GM23338 (cell line): ENCODE measurements around the gene USP37. TPM values are rescaled to one million over a fixed set of nuclear protein-coding genes. Genes with fewer than 3 reads are reported as not detected.

ENCODE experiments used
- ATAC-seq: fragments of 200-7000 bp; cut with Tn5 transposase; 3 replicates; pipeline ENCODE4 v1.9.1; 2020
- DNase-seq: peaks from one replicate; pipeline ENCODE4 v3.0.0-alpha.2; 2015; ENCODE audit warnings: low spot score
- H2AFZ ChIP-seq: fragments of 200-600 bp; sonication (generic); 2 replicates; pipeline ENCODE4 v1.8.0; 2016; ENCODE audit warnings: antibody characterized with exemption, mild to moderate bottlenecking, moderate library complexity
- H3F3A ChIP-seq: fragments of 200-600 bp; sonication (generic); replicated peaks from 2 replicates; pipeline ENCODE4 v1.8.0; 2017; ENCODE audit warnings: antibody characterized with exemption, mixed run types, low read depth
- H3K27ac ChIP-seq: fragments of 200-600 bp; sonication (generic); 2 replicates; pipeline ENCODE4 v1.6.1; 2016; ENCODE audit warnings: low read depth
- H3K27me3 ChIP-seq: fragments of 200-600 bp; sonication (generic); 2 replicates; pipeline ENCODE4 v1.8.0; 2016; ENCODE audit warnings: mild to moderate bottlenecking, mixed run types, moderate library complexity; ENCODE audit not compliant: insufficient read depth
- H3K36me3 ChIP-seq: fragments of 200-600 bp; sonication (generic); 2 replicates; pipeline ENCODE4 v1.8.0; 2016; ENCODE audit warnings: mild to moderate bottlenecking; ENCODE audit not compliant: insufficient read depth
- H3K4me1 ChIP-seq: fragments of 200-600 bp; sonication (generic); 2 replicates; pipeline ENCODE4 v1.8.0; 2016; ENCODE audit warnings: mild to moderate bottlenecking, moderate library complexity; ENCODE audit not compliant: insufficient read depth
- H3K4me2 ChIP-seq: fragments of 200-600 bp; sonication (generic); 2 replicates; pipeline ENCODE4 v1.7.1; 2017; ENCODE audit warnings: mixed run types
- H3K4me3 ChIP-seq: fragments of 200-600 bp; sonication (generic); 2 replicates; pipeline ENCODE4 v1.6.1; 2016; ENCODE audit warnings: mixed run types
- H3K79me2 ChIP-seq: fragments of 200-600 bp; sonication (generic); replicated peaks from 2 replicates; pipeline ENCODE4 v1.8.0; 2017; ENCODE audit warnings: mild to moderate bottlenecking; ENCODE audit not compliant: insufficient read depth
- H3K9me2 ChIP-seq: fragments of 200-600 bp; sonication (generic); 2 replicates; pipeline ENCODE4 v1.8.0; 2017; ENCODE audit not compliant: insufficient read depth
- H4K20me1 ChIP-seq: fragments of 200-600 bp; sonication (generic); replicated peaks from 2 replicates; pipeline ENCODE4 v1.8.0; 2017; ENCODE audit warnings: mild to moderate bottlenecking; ENCODE audit not compliant: insufficient read depth
- H3K27ac Mint-ChIP-seq: 2 replicates; pipeline ENCODE4 v1.8.0; 2020; ENCODE audit warnings: inconsistent platforms, mild to moderate bottlenecking, moderate library complexity, mixed read lengths
- H3K27me3 Mint-ChIP-seq: 3 replicates; pipeline ENCODE4 v1.8.0; 2022; ENCODE audit warnings: low read depth, mild to moderate bottlenecking, moderate library complexity, mixed read lengths, inconsistent platforms; ENCODE audit not compliant: insufficient read depth, poor library complexity
- H3K36me3 Mint-ChIP-seq: 3 replicates; pipeline ENCODE4 v1.8.0; 2021; ENCODE audit warnings: low read depth, mild to moderate bottlenecking, inconsistent platforms, moderate library complexity, mixed read lengths
- H3K4me1 Mint-ChIP-seq: 3 replicates; pipeline ENCODE4 v1.8.0; 2020; ENCODE audit warnings: mild to moderate bottlenecking, inconsistent platforms, mixed read lengths
- H3K4me3 Mint-ChIP-seq: 3 replicates; pipeline ENCODE4 v1.8.0; 2021; ENCODE audit warnings: moderate library complexity, mild to moderate bottlenecking, inconsistent platforms, mixed read lengths
- H3K9me3 Mint-ChIP-seq: 3 replicates; pipeline ENCODE4 v1.8.0; 2020; ENCODE audit warnings: moderate library complexity, mild to moderate bottlenecking, inconsistent platforms, mixed read lengths
- CREB1 ChIP-seq: fragments of 250-450 bp; sonication (Bioruptor Pico); IDR thresholded peaks from 2 replicates; pipeline ENCODE4 v1.5.0; 2020; ENCODE audit warnings: low read depth, mild to moderate bottlenecking, moderate library complexity
- EZH2 ChIP-seq: fragments of 200-600 bp; sonication (generic); IDR thresholded peaks from one replicate; pipeline ENCODE4 v1.8.0; 2017; ENCODE audit warnings: antibody characterized with exemption, mild to moderate bottlenecking, low read depth; ENCODE audit not compliant: unreplicated experiment
- EZH2phosphoT487 ChIP-seq: fragments of 200-600 bp; sonication (generic); IDR thresholded peaks from one replicate; pipeline ENCODE4 v1.8.1; 2018; ENCODE audit warnings: antibody characterized with exemption; ENCODE audit not compliant: unreplicated experiment
- JUNB ChIP-seq: IDR thresholded peaks from one replicate; pipeline ENCODE4 v1.6.1; 2016; ENCODE audit warnings: antibody characterized with exemption; ENCODE audit not compliant: unreplicated experiment
- STAT1 ChIP-seq: IDR thresholded peaks from one replicate; pipeline ENCODE4 v1.6.1; 2016; ENCODE audit warnings: antibody characterized with exemption; ENCODE audit not compliant: unreplicated experiment
- ZNF331 ChIP-seq: fragments of 250-450 bp; sonication (Bioruptor Pico); IDR thresholded peaks from 2 replicates; pipeline ENCODE4 v1.5.0; 2020; ENCODE audit warnings: low read depth, mild to moderate bottlenecking, moderate library complexity
- polyA plus RNA-seq: library from polyadenylated mRNA; unstranded; fragments of >200 nt; fragmentation: Nextera tagmentation; extraction: Ambion mirVana; gene quantifications from 2 replicates; pipeline ENCODE4 v1.2.1, GENCODE V29; 2016
- total RNA-seq: library from RNA; depleted of rRNA; stranded (reverse); fragments of >200 nt; shearing (Covaris generic); gene quantifications from 2 replicates; pipeline ENCODE4 v1.2.3, GENCODE V29; 2014
- TF ChIP-seq, protein P1 (sequence below): fragments of 250-450 bp; sonication (Bioruptor Pico); IDR thresholded peaks from 2 replicates; pipeline ENCODE4 v1.5.0; 2020; ENCODE audit warnings: mild to moderate bottlenecking, moderate library complexity
- TF ChIP-seq, protein P2 (sequence below): IDR thresholded peaks from one replicate; pipeline ENCODE4 v1.6.1; 2018; ENCODE audit warnings: antibody characterized with exemption; ENCODE audit not compliant: unreplicated experiment

USP37 gene
- total and polyA plus RNA-seq, 2 experiments from 2014 or later, result 8.2 to 21.0 TPM

DNA sequence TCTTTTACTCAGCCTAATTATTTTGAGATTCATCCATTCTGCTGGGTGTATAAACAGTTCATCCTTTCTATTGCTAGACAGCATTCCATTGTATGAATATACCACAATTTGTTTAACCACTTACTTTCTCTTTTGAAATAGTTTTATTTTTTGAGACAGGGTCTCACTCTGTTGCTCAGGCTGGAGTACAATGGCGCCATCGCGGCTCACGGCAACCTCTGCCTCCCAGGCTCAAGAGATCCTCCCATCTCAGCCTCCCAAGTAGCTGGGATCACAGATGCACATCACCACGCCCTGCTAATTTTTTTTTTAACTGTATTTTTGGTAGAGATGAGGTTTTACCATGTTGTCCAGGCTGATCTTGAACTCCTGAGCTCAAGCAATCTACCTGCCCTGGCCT, 54.5 kb downstream of the USP37 start:
- H3K4me3 ChIP-seq, result no peak overlapping the region
- 0 out of 2 replicates have a peak, but pooled peaks cover 10% of the 10 kb centered on the region for H4K20me1 ChIP-seq
- H3K4me1 ChIP-seq, result no peaks in the 10 kb centered on the region
- peaks cover 18% of the 10 kb centered on the region for H3K36me3 Mint-ChIP-seq
- no peak overlapping the region for H3K27ac ChIP-seq
- no peaks in the 10 kb centered on the region for H3F3A ChIP-seq
- no peak overlapping the region for H2AFZ ChIP-seq
- no peak overlapping the region for H3K4me2 ChIP-seq
- DNase-seq (no peak), ATAC-seq (no peak)
- no peak overlapping the region for H3K27ac Mint-ChIP-seq
- H3K9me2 ChIP-seq, result no peaks in the 10 kb centered on the region; the same call in 1 of the 2 replicates
- H3K36me3 ChIP-seq, result 0 out of 2 replicates have a peak, but pooled peaks cover 3% of the 10 kb centered on the region
- no peaks in the 10 kb centered on the region for H3K27me3 Mint-ChIP-seq
- H3K9me3 Mint-ChIP-seq, result no peaks in the 10 kb centered on the region
- TF ChIP-seq ZNF331 (CRISPR knock-in tag), result no peak
- TF ChIP-seq EZH2phosphoT487, result no peak
- TF ChIP-seq STAT1, result no peak
- TF ChIP-seq, protein P1, sequence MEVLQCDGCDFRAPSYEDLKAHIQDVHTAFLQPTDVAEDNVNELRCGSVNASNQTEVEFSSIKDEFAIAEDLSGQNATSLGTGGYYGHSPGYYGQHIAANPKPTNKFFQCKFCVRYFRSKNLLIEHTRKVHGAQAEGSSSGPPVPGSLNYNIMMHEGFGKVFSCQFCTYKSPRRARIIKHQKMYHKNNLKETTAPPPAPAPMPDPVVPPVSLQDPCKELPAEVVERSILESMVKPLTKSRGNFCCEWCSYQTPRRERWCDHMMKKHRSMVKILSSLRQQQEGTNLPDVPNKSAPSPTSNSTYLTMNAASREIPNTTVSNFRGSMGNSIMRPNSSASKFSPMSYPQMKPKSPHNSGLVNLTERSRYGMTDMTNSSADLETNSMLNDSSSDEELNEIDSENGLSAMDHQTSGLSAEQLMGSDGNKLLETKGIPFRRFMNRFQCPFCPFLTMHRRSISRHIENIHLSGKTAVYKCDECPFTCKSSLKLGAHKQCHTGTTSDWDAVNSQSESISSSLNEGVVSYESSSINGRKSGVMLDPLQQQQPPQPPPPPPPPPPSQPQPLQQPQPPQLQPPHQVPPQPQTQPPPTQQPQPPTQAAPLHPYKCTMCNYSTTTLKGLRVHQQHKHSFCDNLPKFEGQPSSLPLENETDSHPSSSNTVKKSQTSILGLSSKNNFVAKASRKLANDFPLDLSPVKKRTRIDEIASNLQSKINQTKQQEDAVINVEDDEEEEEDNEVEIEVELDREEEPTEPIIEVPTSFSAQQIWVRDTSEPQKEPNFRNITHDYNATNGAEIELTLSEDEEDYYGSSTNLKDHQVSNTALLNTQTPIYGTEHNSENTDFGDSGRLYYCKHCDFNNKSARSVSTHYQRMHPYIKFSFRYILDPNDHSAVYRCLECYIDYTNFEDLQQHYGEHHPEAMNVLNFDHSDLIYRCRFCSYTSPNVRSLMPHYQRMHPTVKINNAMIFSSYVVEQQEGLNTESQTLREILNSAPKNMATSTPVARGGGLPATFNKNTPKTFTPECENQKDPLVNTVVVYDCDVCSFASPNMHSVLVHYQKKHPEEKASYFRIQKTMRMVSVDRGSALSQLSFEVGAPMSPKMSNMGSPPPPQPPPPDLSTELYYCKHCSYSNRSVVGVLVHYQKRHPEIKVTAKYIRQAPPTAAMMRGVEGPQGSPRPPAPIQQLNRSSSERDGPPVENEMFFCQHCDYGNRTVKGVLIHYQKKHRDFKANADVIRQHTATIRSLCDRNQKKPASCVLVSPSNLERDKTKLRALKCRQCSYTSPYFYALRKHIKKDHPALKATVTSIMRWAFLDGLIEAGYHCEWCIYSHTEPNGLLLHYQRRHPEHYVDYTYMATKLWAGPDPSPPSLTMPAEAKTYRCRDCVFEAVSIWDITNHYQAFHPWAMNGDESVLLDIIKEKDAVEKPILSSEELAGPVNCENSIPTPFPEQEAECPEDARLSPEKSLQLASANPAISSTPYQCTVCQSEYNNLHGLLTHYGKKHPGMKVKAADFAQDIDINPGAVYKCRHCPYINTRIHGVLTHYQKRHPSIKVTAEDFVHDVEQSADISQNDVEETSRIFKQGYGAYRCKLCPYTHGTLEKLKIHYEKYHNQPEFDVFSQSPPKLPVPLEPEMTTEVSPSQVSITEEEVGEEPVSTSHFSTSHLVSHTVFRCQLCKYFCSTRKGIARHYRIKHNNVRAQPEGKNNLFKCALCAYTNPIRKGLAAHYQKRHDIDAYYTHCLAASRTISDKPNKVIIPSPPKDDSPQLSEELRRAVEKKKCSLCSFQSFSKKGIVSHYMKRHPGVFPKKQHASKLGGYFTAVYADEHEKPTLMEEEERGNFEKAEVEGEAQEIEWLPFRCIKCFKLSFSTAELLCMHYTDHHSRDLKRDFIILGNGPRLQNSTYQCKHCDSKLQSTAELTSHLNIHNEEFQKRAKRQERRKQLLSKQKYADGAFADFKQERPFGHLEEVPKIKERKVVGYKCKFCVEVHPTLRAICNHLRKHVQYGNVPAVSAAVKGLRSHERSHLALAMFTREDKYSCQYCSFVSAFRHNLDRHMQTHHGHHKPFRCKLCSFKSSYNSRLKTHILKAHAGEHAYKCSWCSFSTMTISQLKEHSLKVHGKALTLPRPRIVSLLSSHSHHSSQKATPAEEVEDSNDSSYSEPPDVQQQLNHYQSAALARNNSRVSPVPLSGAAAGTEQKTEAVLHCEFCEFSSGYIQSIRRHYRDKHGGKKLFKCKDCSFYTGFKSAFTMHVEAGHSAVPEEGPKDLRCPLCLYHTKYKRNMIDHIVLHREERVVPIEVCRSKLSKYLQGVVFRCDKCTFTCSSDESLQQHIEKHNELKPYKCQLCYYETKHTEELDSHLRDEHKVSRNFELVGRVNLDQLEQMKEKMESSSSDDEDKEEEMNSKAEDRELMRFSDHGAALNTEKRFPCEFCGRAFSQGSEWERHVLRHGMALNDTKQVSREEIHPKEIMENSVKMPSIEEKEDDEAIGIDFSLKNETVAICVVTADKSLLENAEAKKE, result no peak
- no peak for TF ChIP-seq CREB1 (CRISPR knock-in tag)
- TF ChIP-seq EZH2, result no peak
- no peak for TF ChIP-seq JUNB
- TF ChIP-seq, protein P2, sequence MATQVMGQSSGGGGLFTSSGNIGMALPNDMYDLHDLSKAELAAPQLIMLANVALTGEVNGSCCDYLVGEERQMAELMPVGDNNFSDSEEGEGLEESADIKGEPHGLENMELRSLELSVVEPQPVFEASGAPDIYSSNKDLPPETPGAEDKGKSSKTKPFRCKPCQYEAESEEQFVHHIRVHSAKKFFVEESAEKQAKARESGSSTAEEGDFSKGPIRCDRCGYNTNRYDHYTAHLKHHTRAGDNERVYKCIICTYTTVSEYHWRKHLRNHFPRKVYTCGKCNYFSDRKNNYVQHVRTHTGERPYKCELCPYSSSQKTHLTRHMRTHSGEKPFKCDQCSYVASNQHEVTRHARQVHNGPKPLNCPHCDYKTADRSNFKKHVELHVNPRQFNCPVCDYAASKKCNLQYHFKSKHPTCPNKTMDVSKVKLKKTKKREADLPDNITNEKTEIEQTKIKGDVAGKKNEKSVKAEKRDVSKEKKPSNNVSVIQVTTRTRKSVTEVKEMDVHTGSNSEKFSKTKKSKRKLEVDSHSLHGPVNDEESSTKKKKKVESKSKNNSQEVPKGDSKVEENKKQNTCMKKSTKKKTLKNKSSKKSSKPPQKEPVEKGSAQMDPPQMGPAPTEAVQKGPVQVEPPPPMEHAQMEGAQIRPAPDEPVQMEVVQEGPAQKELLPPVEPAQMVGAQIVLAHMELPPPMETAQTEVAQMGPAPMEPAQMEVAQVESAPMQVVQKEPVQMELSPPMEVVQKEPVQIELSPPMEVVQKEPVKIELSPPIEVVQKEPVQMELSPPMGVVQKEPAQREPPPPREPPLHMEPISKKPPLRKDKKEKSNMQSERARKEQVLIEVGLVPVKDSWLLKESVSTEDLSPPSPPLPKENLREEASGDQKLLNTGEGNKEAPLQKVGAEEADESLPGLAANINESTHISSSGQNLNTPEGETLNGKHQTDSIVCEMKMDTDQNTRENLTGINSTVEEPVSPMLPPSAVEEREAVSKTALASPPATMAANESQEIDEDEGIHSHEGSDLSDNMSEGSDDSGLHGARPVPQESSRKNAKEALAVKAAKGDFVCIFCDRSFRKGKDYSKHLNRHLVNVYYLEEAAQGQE, result no peak
- H3K79me2 ChIP-seq, result peaks cover 19% of the 10 kb centered on the region
- H3K4me1 Mint-ChIP-seq, result no peaks in the 10 kb centered on the region
- H3K27me3 ChIP-seq, result no peaks in the 10 kb centered on the region
- no peak overlapping the region for H3K4me3 Mint-ChIP-seq
